HL-60 (cell line): ENCODE results near the gene HS6ST3.

ENCODE experiments used
- DNase-seq, 2 experiments: peaks; one replicate each; pipeline ENCODE4 v3.0.0-alpha.2; 2010 to 2020; ENCODE audit warnings: low read depth in 1 of 2, low spot score in 1 of 2
- H3K27ac ChIP-seq: fragments of 250-450 bp; sonication (Bioruptor Pico); replicated peaks from 2 replicates; pipeline ENCODE4 v1.5.1; 2020; ENCODE audit warnings: mild to moderate bottlenecking, moderate library complexity
- H3K27me3 ChIP-seq: fragments of 250-450 bp; sonication (Bioruptor Pico); 2 replicates; pipeline ENCODE4 v1.5.1; 2021; ENCODE audit warnings: mild to moderate bottlenecking, moderate library complexity; ENCODE audit not compliant: insufficient read depth, poor library complexity, severe bottlenecking
- H3K4me3 ChIP-seq: replicated peaks from 2 replicates; pipeline ENCODE4 v1.5.1; 2011; ENCODE audit warnings: mild to moderate bottlenecking, control low read depth, low read length; ENCODE audit not compliant: insufficient read depth
- CTCF ChIP-seq: IDR thresholded peaks from one replicate; pipeline ENCODE4 v1.5.1; 2011; ENCODE audit warnings: low read length, control low read depth, inconsistent platforms; ENCODE audit not compliant: insufficient read depth
- GABPA ChIP-seq: IDR thresholded peaks from 2 replicates; pipeline ENCODE4 v1.6.1; 2012; ENCODE audit warnings: low read depth
- POLR2AphosphoS5 ChIP-seq: IDR thresholded peaks from 2 replicates; pipeline ENCODE4 v1.6.1; 2012; ENCODE audit warnings: low read depth
- REST ChIP-seq: IDR thresholded peaks from 2 replicates; pipeline ENCODE4 v1.6.1; 2012; ENCODE audit warnings: low read depth; ENCODE audit not compliant: insufficient replicate concordance
- SPI1 ChIP-seq: IDR thresholded peaks from 2 replicates; pipeline ENCODE4 v1.6.1; 2012; ENCODE audit warnings: low read depth, mild to moderate bottlenecking, borderline replicate concordance

Gene HS6ST3

GRCh38 chr13:96632536-96633320 lies 542.8 kb downstream of the HS6ST3 start:
- DNase-seq: no peak
- TF ChIP-seq GABPA (no peak), REST (no peak), POLR2AphosphoS5 (no peak), SPI1 (no peak), CTCF (no peak)
- H3K4me3 ChIP-seq: no peak overlapping the region
- no peaks in the 10 kb centered on the region for H3K27me3 ChIP-seq
- H3K27ac ChIP-seq: no peak overlapping the region

GRCh38 chr13:96636001-96636709 lies 546.2 kb downstream of the HS6ST3 start:
- no peak overlapping the region for H3K4me3 ChIP-seq
- no peak for TF ChIP-seq GABPA
- no peak for TF ChIP-seq CTCF
- no peak for TF ChIP-seq POLR2AphosphoS5
- TF ChIP-seq SPI1: no peak
- no peak for DNase-seq
- H3K27ac ChIP-seq: no peak overlapping the region
- no peaks in the 10 kb centered on the region for H3K27me3 ChIP-seq

GRCh38 chr13:96637039-96637438 lies 547.1 kb downstream of the HS6ST3 start:
- Histone ChIP-seq H3K27me3 (no peaks in the 10 kb centered on the region), H3K4me3 (no peak overlapping the region), H3K27ac (no peak overlapping the region)
- no peak for TF ChIP-seq SPI1
- no peak for DNase-seq

GRCh38 chr13:96646101-96646500 lies 556.2 kb downstream of the HS6ST3 start:
- H3K27ac ChIP-seq: no peak overlapping the region

More at GRCh38 chr13:96646101-96646500, 556.2 kb downstream of the HS6ST3 start:
- H3K27me3 ChIP-seq: no peaks in the 10 kb centered on the region
- TF ChIP-seq REST (no peak), POLR2AphosphoS5 (no peak), CTCF (no peak), SPI1 (no peak), GABPA (no peak)
- H3K4me3 ChIP-seq: no peak overlapping the region
- DNase-seq: no peak
